Lower leg skin (tissue), 3 donors: ENCODE results near the gene CBFA2T3.

Experiments used
- CTCF ChIP-seq, 3 donors: fragments of 450-650 bp; IDR thresholded peaks; one replicate each; pipeline ENCODE4 v1.5.1; 2016; ENCODE audit warnings: antibody characterized with exemption in 3 of 3, mild to moderate bottlenecking in 3 of 3, moderate library complexity in 2 of 3
- POLR2A ChIP-seq, 2 donors: fragments of 450-650 bp; IDR thresholded peaks; one replicate each; pipeline ENCODE4 v1.6.1; 2016 to 2017; ENCODE audit warnings: antibody characterized with exemption in 2 of 2, mild to moderate bottlenecking in 1 of 2, moderate library complexity in 1 of 2

- TF ChIP-seq CTCF (IDR thresholded peaks at IDR 0.05) (no peak), POLR2A (IDR thresholded peaks at IDR 0.05) (no peak)
Observed at GRCh38 chr16:88908307-88908706, 68.7 kb downstream of the CBFA2T3 start.
